GM12801 (cell line): ENCODE data around the gene CXCR5.

Experiments used
- CTCF ChIP-seq: IDR thresholded peaks from one replicate; pipeline ENCODE4 v1.5.1; 2011; ENCODE audit warnings: control low read depth; ENCODE audit not compliant: insufficient read length; ENCODE audit errors: extremely low read depth

CXCR5 gene

GRCh38 chr11:118928870-118929500 is 45.3 kb downstream of the CXCR5 start:
- no peak for TF ChIP-seq CTCF

GRCh38 chr11:118929501-118930093 is 45.9 kb downstream of the CXCR5 start:
- TF ChIP-seq CTCF, result no peak

- peak; percentile 56 for TF ChIP-seq CTCF
These were observed 46.5 kb downstream of the CXCR5 start for GRCh38 chr11:118930094-118930712.

- TF ChIP-seq CTCF, result no peak
These were observed 47.9 kb downstream of the CXCR5 start for GRCh38 chr11:118931571-118931970.

GRCh38 chr11:118933486-118933885 is 49.8 kb downstream of the CXCR5 start:
- TF ChIP-seq CTCF, result no peak

- TF ChIP-seq CTCF, result no peak
These were observed 51.7 kb downstream of the CXCR5 start for GRCh38 chr11:118935376-118935775.

- TF ChIP-seq CTCF, result no peak
These were observed 55.1 kb downstream of the CXCR5 start for GRCh38 chr11:118938491-118939403.
